Activated CD8-positive, alpha-beta memory T cell treated with anti-CD3 and anti-CD28 coated beads, Interleukin-2, amount 10 ng/mL, durations not matched to agents 7 days and 5 days (primary cell): ENCODE measurements around the gene KCTD21. TPM values are rescaled to one million over a fixed set of nuclear protein-coding genes. Genes with fewer than 3 reads are reported as not detected.

Source experiments
- ATAC-seq: fragments of 150-1000 bp; cut with Tn5 transposase; one replicate; pipeline ENCODE4 v1.10.0; 2021; ENCODE audit warnings: moderate library complexity
- CTCF ChIA-PET: fragments of 350-600 bp; sonication (Branson Sonifier 250); formaldehyde crosslinking; loops from one replicate; lab custom pipeline; 2021; ENCODE audit warnings: antibody characterized with exemption; lab: Charles Lee
- DNase-seq: peaks from one replicate; pipeline ENCODE4 v3.0.0-alpha.2; 2020
- H3K27ac Mint-ChIP-seq: one replicate; pipeline ENCODE4 v1.8.0; 2021; ENCODE audit warnings: mild to moderate bottlenecking, mixed read lengths
- H3K27me3 Mint-ChIP-seq: one replicate; pipeline ENCODE4 v1.8.0; 2021; ENCODE audit warnings: mixed read lengths
- H3K36me3 Mint-ChIP-seq: one replicate; pipeline ENCODE4 v1.8.0; 2021; ENCODE audit warnings: mild to moderate bottlenecking, mixed read lengths
- H3K4me1 Mint-ChIP-seq: one replicate; pipeline ENCODE4 v1.8.0; 2021; ENCODE audit warnings: mixed read lengths
- H3K4me3 Mint-ChIP-seq: one replicate; pipeline ENCODE4 v1.8.0; 2021; ENCODE audit warnings: mild to moderate bottlenecking, moderate library complexity, mixed read lengths
- H3K9me3 Mint-ChIP-seq: one replicate; pipeline ENCODE4 v1.8.0; 2022; ENCODE audit warnings: low read depth, mixed read lengths
- total RNA-seq, 2 experiments: library from RNA; stranded (reverse); gene quantifications; one replicate each; pipeline ENCODE4 v1.2.3, GENCODE V29; 2021

KCTD21 gene
- total RNA-seq, 2 experiments from 2014 or later: 6.4 to 7.3 TPM

- H3K27ac Mint-ChIP-seq: no peak overlapping the region
- DNase-seq (no peak), ATAC-seq (no peak)
- H3K36me3 Mint-ChIP-seq: peaks cover 32% of the 10 kb centered on the region
- CTCF ChIA-PET: no interaction called here
- H3K27me3 Mint-ChIP-seq: no peaks in the 10 kb centered on the region
- H3K4me3 Mint-ChIP-seq: no peak overlapping the region
- peaks cover 5% of the 10 kb centered on the region for H3K4me1 Mint-ChIP-seq
- H3K9me3 Mint-ChIP-seq: no peaks in the 10 kb centered on the region
Observed at GRCh38 chr11:78214331-78215194, 26.1 kb upstream of the KCTD21 start.

GRCh38 chr11:78213526-78214330 lies 25.3 kb upstream of the KCTD21 start:
- Mint-ChIP-seq H3K36me3 (peaks cover 32% of the 10 kb centered on the region), H3K4me3 (no peak overlapping the region), H3K9me3 (no peaks in the 10 kb centered on the region), H3K27ac (no peak overlapping the region), H3K4me1 (peaks cover 5% of the 10 kb centered on the region), H3K27me3 (no peaks in the 10 kb centered on the region)
- no peak for ATAC-seq
- CTCF ChIA-PET: no interaction called here
- no peak for DNase-seq

DNA sequence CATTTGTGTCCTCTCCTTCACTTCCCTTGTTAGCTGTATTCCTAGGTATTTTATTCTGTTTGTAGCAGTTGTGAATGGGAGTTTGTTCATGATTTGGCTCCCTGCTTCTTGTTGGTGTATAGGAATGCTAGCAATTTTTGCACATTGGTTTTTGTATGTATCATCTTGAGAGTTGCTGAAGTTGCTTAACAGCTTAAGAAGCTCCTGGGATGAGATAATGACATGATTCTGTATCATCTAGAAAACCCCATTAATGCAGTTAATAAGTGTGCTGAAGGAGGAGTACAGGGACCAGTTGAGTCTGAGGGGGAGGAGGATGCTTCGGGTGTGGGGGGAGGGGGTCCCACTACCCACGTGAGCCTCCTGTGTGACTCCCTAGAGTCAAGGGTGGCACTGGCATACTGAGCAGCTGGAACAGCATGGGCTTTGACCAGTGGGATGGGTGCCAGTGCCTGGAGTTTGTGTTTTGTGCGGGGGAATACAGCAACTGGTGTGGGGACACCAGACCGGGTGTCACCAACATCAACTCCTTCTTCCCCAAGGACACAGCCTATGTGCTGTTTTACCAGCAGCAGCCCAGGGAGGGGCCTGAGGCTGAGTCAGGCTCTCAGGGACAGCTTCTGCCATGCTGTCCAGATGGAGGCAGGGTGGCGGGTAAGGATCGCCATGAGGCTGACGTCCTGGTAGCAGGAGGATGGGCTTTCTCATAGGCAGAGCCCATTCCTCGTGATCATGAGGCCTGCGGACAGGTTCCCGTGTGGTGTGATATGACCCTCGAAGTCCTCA lies 24.4 kb upstream of the KCTD21 start:
- ATAC-seq (no peak), DNase-seq (no peak)
- Mint-ChIP-seq H3K4me3 (no peak overlapping the region), H3K9me3 (no peaks in the 10 kb centered on the region), H3K4me1 (peaks cover 5% of the 10 kb centered on the region), H3K27me3 (no peaks in the 10 kb centered on the region), H3K27ac (no peak overlapping the region), H3K36me3 (peaks cover 26% of the 10 kb centered on the region)
- CTCF ChIA-PET: no interaction called here

DNA sequence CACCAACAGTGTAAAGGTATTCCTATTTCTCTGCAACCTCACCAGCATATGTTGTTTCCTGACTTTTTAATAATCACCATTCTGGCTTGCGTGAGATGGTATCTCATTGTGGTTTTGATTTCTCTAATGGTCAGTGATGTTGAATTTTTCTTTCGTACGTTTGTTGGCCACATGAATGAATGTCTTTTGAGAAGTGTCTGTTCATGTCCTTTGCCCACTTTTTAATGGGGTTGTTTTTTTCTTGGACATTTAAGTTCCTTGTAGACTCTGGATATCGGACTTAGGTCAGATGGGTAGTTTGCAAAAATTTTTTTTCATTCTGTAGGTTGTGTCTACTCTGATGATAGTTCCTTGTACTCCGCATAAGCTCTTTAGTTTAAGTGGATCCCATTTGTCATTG lies 23.1 kb upstream of the KCTD21 start:
- H3K4me1 Mint-ChIP-seq: no peaks in the 10 kb centered on the region
- DNase-seq (no peak), ATAC-seq (no peak)
- CTCF ChIA-PET: no interaction called here
- peaks cover 18% of the 10 kb centered on the region for H3K36me3 Mint-ChIP-seq
- H3K27ac Mint-ChIP-seq: no peak overlapping the region
- no peaks in the 10 kb centered on the region for H3K9me3 Mint-ChIP-seq
- H3K27me3 Mint-ChIP-seq: no peaks in the 10 kb centered on the region
- H3K4me3 Mint-ChIP-seq: no peak overlapping the region

DNA sequence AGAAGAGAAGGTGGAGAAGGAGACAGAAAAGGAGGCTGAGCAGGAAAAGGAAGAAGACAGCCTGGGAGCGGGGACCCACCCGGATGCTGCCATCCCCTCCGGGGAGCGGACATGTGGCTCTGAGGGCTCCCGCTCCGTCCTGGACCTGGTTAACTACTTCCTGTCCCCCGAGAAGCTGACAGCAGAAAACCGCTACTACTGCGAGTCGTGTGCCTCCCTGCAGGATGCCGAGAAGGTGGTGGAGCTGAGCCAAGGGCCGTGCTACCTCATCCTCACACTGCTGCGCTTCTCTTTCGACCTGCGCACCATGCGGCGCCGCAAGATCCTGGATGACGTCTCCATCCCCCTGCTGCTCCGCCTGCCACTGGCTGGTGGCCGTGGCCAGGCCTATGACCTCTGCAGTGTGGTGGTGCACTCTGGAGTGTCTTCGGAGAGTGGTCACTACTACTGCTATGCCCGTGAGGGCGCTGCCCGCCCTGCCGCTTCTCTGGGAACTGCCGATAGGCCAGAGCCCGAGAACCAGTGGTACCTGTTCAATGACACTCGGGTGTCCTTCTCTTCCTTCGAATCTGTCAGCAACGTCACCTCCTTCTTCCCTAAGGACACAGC lies 21.7 kb upstream of the KCTD21 start:
- H3K4me3 Mint-ChIP-seq: no peak overlapping the region
- H3K36me3 Mint-ChIP-seq: peaks cover 18% of the 10 kb centered on the region
- ATAC-seq: no peak
- CTCF ChIA-PET: no interaction called here
- DNase-seq: no peak
- H3K27me3 Mint-ChIP-seq: no peaks in the 10 kb centered on the region
- H3K9me3 Mint-ChIP-seq: no peaks in the 10 kb centered on the region
- H3K4me1 Mint-ChIP-seq: no peaks in the 10 kb centered on the region
- H3K27ac Mint-ChIP-seq: no peak overlapping the region

GRCh38 chr11:78209478-78209877 lies 21.1 kb upstream of the KCTD21 start:
- H3K4me3 Mint-ChIP-seq: no peak overlapping the region
- H3K9me3 Mint-ChIP-seq: no peaks in the 10 kb centered on the region
- H3K36me3 Mint-ChIP-seq: peaks cover 21% of the 10 kb centered on the region
- no peak for DNase-seq
- peaks cover 3% of the 10 kb centered on the region for H3K4me1 Mint-ChIP-seq
- CTCF ChIA-PET: no interaction called here
- no peaks in the 10 kb centered on the region for H3K27me3 Mint-ChIP-seq
- H3K27ac Mint-ChIP-seq: no peak overlapping the region
- ATAC-seq: no peak

DNA sequence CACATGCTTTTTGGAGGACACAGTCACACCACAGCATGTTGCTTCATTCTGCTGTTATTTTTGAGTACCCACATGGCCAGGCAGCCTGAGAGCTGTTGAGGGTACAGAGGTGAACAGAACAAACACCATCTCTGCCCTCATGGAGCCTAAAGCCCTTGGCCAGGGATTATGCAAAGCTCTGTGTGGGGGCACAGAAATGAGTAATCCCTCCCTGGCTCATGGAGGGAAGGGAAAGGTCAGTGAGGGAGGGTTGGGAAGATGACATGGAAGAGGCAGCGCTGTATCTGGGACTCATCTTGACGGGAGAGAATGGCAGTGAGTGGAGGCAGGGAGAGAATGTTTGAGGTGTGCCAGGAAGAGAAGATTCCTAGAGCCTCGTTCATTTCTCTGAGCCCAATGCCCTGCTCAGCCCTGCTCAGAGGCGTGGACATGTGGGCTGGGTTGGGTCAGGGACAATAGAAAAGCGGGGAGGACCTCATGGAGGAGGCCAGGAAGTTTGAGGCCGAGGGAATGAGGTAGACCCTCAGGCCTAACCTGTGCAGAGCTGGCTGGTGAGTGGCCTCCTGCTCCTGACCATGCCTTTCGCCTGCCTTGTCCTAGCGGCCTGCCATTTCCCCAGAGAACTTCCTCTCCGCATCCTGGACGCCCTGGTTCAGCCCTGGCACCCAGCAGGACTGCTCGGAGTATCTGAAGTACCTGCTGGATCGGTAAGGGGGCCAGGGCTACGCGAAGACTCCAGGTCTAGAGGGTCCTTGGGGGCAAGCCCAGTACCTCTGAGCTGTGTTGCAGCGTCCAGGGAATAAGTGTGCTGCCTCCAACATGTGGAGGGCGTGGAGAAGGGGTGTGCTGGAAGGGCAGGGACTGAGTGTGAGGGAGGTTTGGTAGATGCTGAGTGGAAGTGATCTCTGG lies 20.1 kb upstream of the KCTD21 start:
- DNase-seq: no peak
- ATAC-seq: no peak
- Mint-ChIP-seq H3K36me3 (peaks cover 22% of the 10 kb centered on the region), H3K9me3 (no peaks in the 10 kb centered on the region), H3K27ac (no peak overlapping the region), H3K4me1 (peaks cover 5% of the 10 kb centered on the region), H3K27me3 (no peaks in the 10 kb centered on the region), H3K4me3 (no peak overlapping the region)
- CTCF ChIA-PET: no interaction called here

DNA sequence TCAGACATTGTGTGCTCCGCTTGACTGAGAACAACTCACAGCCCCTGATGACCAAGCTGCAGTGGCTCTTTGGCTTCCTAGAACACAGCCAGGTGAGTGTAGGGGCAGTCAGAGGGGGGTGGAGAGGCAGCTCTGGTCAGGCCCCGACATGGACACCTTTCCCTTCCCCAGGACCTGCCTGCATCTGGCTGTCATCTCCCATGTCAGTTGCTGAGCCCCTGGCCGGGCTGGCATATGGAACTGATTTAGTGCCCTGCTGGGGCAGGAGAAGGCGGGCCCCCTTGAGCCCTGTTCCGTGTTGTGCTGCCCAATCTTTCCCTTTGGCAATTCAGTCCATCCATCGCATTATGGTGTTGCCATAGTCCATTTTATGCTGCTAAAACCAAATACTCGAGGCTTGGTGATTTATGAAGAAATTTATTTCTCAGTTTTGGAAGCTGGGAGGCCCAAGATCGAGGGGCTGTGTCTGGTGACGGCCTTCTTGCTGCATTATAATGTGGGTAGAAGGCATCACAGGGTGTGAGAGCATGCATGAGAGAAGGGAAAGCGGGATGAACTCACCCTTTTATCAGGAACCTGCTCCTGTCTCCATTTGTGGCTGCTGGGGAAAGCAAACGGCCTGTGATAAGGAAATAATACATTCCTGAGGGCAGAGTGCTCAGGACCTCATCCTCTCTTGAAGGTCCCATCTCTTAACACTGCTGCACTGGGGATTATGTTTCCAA lies 19.3 kb upstream of the KCTD21 start:
- CTCF ChIA-PET: interaction anchor here (1.3 kb wide), 1 partner anchor 20 kb away, joined by 4 read pairs; no protein-coding TSS in a partner anchor
- peaks cover 12% of the 10 kb centered on the region for H3K4me1 Mint-ChIP-seq
- DNase-seq (no peak), ATAC-seq (no peak)
- no peak overlapping the region for H3K4me3 Mint-ChIP-seq
- no peaks in the 10 kb centered on the region for H3K27me3 Mint-ChIP-seq
- H3K36me3 Mint-ChIP-seq: peaks cover 23% of the 10 kb centered on the region
- H3K27ac Mint-ChIP-seq: no peak overlapping the region
- H3K9me3 Mint-ChIP-seq: no peaks in the 10 kb centered on the region

- Mint-ChIP-seq H3K9me3 (no peaks in the 10 kb centered on the region), H3K4me1 (peaks cover 28% of the 10 kb centered on the region), H3K27me3 (no peaks in the 10 kb centered on the region), H3K27ac (no peak overlapping the region), H3K36me3 (peaks cover 11% of the 10 kb centered on the region), H3K4me3 (no peak overlapping the region)
- ATAC-seq: no peak
- CTCF ChIA-PET: no interaction called here
- no peak for DNase-seq
Observed at GRCh38 chr11:78205691-78206090, 17.3 kb upstream of the KCTD21 start.

GRCh38 chr11:78205256-78205655 lies 16.8 kb upstream of the KCTD21 start:
- no peak for ATAC-seq
- CTCF ChIA-PET: no interaction called here
- H3K4me1 Mint-ChIP-seq: peaks cover 28% of the 10 kb centered on the region
- no peak overlapping the region for H3K4me3 Mint-ChIP-seq
- H3K27ac Mint-ChIP-seq: no peak overlapping the region
- H3K36me3 Mint-ChIP-seq: peaks cover 11% of the 10 kb centered on the region
- H3K27me3 Mint-ChIP-seq: no peaks in the 10 kb centered on the region
- no peaks in the 10 kb centered on the region for H3K9me3 Mint-ChIP-seq
- no peak for DNase-seq

DNA sequence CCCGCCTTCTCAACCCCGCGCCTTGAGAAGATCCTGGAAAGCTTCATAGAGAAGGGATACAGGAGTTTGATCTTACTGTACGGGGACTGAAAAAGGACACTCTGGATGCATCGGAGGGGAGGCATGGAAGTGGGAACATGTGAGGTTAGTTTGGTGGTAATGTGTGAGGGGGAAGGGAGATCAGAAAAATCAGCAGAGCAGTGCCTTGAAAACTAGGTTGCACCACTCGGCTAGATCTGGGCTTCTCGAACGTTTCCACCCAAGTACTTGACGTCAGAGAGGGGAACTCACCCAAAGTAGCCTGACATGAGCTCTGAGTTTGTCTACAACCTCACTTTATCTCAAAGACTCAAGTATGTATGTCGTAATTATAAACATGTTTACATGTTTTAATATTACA lies 14.8 kb upstream of the KCTD21 start:
- Mint-ChIP-seq H3K4me3 (peak overlapping the region; percentile 68), H3K36me3 (peaks cover 11% of the 10 kb centered on the region), H3K27ac (peak overlapping the region; percentile 91), H3K4me1 (peaks cover 28% of the 10 kb centered on the region), H3K27me3 (no peaks in the 10 kb centered on the region), H3K9me3 (no peaks in the 10 kb centered on the region)
- ATAC-seq (peak; percentile 58), DNase-seq (peak; percentile 55)
- CTCF ChIA-PET: interaction anchor here (1.0 to 2.2 kb wide), 6 partner anchors 10 to 361 kb away, joined by 3 to 7 read pairs (median 4); partner anchors contain the start of genes KCTD21 and USP35
